Measurements from ENCODE around the gene THAP7. TPM values are rescaled to one million over a fixed set of nuclear protein-coding genes. Genes with fewer than 3 reads are reported as not detected.
"Not testable (repeated sequence)": the region's sequence is repeated elsewhere in the genome, so short reads cannot be mapped to it uniquely, and the experiment has no call there.

THAP7 gene
- 41.1 and 41.4 TPM in 2 replicates for total RNA-seq (2014; rRNA removed; shearing (Covaris generic))

- peak; percentile 93 for DNase-seq (ENCODE audit: low read depth)
These were observed at the start of gene THAP7 for GRCh38 chr22:21001601-21002325. THAP7 (minus strand) TSS chr22:21002118; CDS start chr22:21001911, 207 bp downstream.

- DNase-seq (ENCODE audit: low read depth), result no peak
These were observed 49.4 kb upstream of the THAP7 start for GRCh38 chr22:21051145-21051830.

- DNase-seq (ENCODE audit: low read depth), result not testable (repeated sequence)
These were observed 47.0 kb upstream of the THAP7 start for GRCh38 chr22:21048965-21049364.

- not testable (repeated sequence) for DNase-seq (ENCODE audit: low read depth)
These were observed 46.5 kb upstream of the THAP7 start for GRCh38 chr22:21048448-21048847.

GRCh38 chr22:21047730-21048129, 45.8 kb upstream of the THAP7 start:
- no peak for DNase-seq (ENCODE audit: low read depth)

- no peak for DNase-seq (ENCODE audit: low read depth)
These were observed 45.2 kb upstream of the THAP7 start for GRCh38 chr22:21047035-21047661.

- peak; percentile 89 for DNase-seq (ENCODE audit: low read depth)
These were observed 43.8 kb upstream of the THAP7 start, which contains the start of gene LRRC74B for GRCh38 chr22:21045585-21046294. LRRC74B (plus strand) TSS chr22:21045946; CDS start chr22:21045987, 41 bp downstream.

- peak; percentile 83 for DNase-seq (ENCODE audit: low read depth)
These were observed 43.1 kb upstream of the THAP7 start for GRCh38 chr22:21044931-21045584.

GRCh38 chr22:21043860-21044535, 42.1 kb upstream of the THAP7 start:
- DNase-seq (ENCODE audit: low read depth), result no peak

GRCh38 chr22:21042978-21043859, 41.3 kb upstream of the THAP7 start:
- DNase-seq (ENCODE audit: low read depth), result peak; percentile 55

- DNase-seq (ENCODE audit: low read depth), result peak; percentile 73
These were observed 40.0 kb upstream of the THAP7 start for GRCh38 chr22:21041937-21042336.

- DNase-seq (ENCODE audit: low read depth), result not testable (repeated sequence)
These were observed 37.2 kb upstream of the THAP7 start for GRCh38 chr22:21039158-21039557.

- peak; percentile 55 for DNase-seq (ENCODE audit: low read depth)
These were observed 36.5 kb upstream of the THAP7 start for GRCh38 chr22:21038405-21038804.

- no peak for DNase-seq (ENCODE audit: low read depth)
These were observed 33.1 kb upstream of the THAP7 start for GRCh38 chr22:21034989-21035388.

- no peak for DNase-seq (ENCODE audit: low read depth)
These were observed 32.0 kb upstream of the THAP7 start for GRCh38 chr22:21033895-21034294.

GRCh38 chr22:21032868-21033688, 31.2 kb upstream of the THAP7 start:
- no peak for DNase-seq (ENCODE audit: low read depth)

GRCh38 chr22:21032037-21032867, 30.3 kb upstream of the THAP7 start, which contains the start of gene SLC7A4:
SLC7A4 (minus strand) TSS chr22:21032561; CDS start chr22:21031812, 749 bp downstream.
- DNase-seq (ENCODE audit: low read depth), result no peak

- no peak for DNase-seq (ENCODE audit: low read depth)
These were observed 29.7 kb upstream of the THAP7 start for GRCh38 chr22:21031545-21032036.
